GM21723 (cell line): ENCODE results near the gene CASP7.

Experiments
- ATAC-seq: cut with Tn5 transposase; IDR thresholded peaks from one replicate; pipeline ENCODE4 v1.9.1; 2021; ENCODE audit warnings: mild to moderate bottlenecking, moderate library complexity; ENCODE audit not compliant: unreplicated experiment

CASP7 gene

DNA sequence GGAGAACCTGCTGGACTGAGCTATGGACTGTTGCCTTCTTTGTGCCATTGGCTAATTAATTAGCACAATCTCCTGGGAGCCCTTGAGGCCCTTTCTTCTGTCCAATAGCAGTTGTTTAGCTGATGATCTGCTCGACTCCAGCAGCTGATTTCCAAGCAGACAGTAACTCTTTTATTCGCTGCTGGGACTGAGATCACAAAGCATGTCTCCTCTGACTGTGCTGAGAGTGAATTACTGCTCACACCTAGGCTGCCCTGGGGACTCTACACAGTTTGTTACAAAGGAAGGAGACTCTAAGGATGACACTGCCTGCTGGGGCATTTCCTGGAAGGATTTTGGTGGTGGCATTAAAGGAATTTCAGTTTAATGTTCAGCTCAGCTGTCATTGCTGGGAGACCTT, 31.4 kb downstream of the CASP7 start:
- no peak for ATAC-seq

DNA sequence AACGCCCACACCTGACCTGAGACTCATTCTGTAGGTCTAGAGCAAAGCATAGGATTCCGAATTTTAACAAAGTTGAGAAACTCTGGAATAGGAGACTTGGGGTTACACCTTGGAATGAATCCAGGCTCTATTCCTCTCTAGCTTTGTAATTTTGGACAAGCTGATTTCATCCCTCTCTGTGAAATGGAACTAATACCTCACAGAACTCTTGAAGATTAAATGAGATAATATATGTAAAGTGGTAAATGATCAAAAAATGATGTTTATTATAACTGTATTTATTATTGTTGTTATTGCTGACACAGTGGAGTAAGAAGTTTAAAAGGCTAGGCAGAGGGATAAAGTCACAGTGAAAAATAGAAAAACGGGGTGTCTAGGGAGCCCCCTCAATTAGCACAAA, 32.3 kb downstream of the CASP7 start:
- no peak for ATAC-seq

DNA sequence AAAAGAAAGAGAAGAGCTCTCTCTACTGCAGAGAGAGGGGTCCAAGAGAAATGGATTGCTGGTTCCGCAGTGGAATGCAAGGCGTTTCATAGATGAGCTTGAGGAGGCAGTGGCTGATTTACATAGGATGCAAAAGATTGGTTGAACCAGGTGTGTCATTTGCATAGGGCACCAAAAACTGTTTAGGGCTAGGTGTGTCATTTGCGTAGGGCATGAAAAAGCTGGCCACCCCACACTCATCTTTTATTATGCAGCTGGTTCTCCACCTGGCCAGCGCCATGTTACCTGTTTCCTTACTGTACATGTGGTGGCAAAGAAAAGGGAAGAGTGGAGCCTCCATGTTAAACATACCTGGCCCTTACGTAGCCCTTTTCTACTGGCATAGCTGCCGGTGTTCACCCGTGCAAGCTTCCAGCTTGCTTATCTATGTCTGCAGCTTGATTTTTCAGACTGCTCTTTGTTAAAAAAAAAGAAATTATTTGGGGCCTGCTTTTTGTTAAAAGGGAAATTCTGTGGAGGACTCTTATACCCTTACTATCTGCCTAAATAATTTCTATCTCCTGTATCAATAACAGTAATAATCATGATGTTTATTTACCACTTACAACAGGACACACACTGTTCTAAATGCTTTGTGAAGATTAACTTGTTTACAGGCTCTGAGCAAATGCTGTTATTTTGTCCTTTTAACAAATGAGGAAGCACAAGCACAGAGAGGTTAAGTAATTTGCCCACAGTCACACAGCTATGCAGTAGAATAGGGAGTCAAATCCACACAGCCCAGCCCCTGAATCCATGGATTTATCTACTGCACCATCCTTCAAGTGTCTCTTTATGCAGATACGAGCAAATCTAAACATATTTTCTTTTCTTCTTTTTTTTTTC, 33.3 kb downstream of the CASP7 start:
- ATAC-seq = no peak

DNA sequence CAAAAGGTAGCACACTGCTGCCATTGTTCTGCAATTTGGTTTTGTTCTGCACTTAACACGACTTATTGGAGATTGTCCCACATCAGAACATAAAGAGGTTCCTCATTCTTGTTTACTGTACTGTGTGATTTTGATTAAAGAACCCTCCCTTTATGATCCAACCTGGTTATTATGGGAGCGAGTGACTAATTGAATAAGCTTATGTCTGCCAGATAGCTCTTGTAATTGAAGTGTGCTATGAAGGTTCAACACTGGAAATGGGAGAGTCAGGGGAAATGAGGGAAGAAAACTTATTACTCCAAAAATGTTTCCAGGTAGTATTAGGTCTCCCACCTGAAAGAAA, 33.9 kb downstream of the CASP7 start:
- no peak for ATAC-seq

DNA sequence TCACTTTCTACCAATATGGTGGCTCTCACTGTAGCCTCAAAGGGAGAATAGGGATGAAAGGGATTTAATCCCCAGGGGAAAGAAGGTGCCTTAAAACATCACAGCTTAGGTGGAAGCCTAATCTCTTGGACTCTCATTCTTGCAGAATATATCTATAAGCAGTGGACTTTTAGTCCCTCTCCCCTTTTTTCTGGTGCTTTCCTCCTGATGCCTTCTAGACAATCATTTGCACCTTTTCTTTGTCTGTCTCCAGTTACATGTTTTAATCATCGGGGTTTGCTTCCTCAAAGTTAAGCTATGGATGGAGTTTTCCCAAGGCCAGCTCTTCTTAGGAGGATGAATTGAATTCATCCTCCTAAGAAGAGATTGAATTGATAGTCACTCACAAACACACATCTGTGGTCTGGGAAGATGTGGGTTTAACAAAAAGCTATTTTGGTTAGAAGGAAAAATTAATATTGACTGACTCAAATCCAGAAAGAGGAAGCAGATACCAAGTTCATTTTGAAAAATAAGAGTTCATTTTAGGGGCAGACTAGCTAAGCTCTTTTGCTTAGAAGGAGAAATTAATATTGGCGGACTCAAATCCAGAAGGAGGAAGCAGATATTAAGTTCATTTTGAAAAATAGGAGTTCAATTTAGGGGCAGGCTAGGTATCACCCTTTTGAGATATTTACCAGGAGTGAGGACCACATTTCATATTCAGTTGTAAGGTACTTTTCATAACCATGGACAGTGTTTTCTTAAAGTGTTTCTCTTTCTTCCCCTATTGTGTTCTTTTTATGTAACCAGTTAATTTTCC, 36.6 kb downstream of the CASP7 start:
- ATAC-seq = no peak

DNA sequence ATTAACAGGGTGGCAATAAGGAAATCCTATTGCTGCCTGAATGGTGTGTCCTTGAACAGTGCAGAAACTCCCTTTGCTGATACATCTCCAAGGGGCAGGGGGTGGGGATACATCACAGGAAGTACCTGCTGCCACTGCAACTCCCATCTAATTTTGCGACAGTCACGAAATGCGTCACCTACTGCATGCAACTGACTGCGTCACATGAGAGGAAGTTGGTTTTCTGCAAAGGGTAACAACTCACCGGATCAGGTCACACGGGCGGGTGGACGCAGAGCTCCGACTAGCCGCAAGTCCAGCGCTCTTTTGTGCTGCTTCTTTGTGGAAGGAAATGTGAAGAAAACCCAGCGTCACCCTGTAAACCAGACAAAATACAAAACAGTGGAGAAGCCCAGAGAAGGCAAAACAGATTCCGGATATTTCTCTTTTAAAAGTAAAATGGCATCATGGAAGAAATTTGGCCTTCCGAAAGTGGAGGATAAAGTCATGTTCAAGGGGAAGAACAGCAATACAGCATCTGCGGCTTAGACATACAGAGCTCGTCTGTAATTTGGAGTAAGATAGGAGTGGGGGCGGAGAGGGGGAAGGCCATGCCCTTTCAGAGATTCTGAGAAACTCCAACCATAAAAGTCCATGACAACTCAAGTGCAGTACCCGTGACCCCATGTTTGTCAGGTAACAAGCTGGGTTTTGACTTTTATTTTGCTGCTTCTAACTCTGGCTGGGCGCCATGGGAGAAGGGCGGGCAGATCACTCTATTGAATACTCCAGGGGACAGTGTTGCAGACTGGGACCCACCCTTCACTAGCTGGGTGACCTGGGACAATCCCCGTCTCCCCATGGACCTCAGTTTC, 39.5 kb downstream of the CASP7 start:
- no peak for ATAC-seq

DNA sequence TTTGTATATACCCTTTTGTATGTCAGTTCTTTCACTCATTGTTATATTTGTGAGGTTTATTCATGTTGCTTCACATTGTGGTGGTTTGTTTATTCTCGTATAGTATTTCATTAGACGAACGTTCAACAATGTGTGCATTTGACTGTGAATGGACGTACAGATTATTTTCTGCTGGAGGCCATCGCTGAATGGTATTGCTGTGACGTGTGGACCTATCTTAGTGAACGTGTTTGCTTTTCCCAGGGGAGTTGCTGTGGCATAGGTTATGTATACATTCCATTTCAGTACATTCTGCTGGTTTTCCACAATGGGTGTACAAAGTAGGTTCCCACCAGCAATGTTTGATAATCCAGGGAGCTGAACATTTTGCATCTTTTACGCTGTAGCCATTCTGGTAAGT, 40.7 kb downstream of the CASP7 start:
- ATAC-seq = no peak

DNA sequence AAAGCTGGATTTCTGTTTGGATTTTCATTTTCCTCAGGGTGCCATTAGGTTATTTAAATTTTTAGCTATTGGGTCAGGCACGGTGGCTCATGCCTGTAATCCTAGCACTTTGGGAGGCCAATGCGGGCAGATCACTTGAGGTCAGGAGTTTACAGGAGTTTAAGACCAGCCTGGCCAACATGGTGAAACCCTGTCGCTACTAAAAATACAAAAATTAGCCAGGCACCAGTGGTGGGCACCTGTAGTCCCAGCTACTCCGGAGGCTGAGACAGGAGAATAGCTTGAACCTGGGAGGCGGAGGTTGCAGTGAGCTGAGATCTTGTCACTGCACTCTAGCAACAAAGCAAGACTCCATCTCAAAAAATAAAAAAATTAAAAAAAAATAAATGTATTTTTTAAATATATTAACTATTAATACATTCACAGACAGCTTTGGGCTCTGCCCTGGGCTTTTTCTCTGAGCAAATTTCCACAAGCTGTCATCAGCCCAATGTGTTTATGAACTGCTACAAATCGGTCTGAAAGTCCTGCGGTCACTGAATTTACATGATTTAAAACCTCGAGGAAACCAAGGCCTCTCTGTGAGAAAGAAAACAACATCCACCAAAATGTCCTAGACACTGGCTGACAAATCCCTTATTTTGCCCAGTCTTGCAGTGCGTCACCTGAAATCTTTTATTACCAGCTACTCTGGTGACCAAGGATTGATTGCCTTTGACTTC, 52.6 kb downstream of the CASP7 start:
- no peak for ATAC-seq

DNA sequence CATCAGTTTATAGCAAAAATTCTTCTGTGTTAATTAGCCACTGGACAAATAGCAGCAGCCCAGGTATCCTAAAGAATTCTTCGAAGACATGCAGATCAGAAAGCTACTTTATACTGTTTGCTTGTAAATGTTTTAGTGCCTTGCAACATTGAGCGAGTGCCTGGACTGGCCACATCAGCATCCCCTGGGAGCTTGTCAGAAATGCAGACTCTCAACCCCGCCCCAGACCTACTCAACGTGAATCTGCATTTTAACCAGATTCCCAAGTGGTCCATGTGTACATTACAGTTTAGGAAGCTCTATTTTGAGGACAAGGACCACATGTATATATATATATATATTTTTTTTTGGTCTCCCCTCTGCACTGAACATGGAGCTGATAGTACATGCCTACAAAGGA, 53.3 kb downstream of the CASP7 start:
- ATAC-seq = no peak

DNA sequence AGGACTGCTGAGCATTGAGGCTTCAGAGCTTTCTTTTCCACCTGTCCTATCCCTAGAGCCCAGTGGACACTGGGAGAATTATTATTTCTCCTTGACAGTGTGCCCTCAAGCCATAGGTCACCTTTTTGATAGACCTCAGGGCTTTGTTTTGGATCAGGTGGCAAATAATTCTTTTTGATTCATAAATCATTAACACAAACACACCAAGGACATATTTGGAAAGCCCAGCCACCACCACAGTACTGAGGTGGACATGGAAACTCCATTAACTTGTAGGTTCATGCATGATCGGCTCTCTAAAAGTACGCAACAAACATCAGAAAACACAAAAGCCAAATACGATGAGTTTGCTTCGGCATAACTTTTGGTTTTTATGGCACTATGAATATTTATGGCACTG, 53.9 kb downstream of the CASP7 start:
- ATAC-seq = no peak

DNA sequence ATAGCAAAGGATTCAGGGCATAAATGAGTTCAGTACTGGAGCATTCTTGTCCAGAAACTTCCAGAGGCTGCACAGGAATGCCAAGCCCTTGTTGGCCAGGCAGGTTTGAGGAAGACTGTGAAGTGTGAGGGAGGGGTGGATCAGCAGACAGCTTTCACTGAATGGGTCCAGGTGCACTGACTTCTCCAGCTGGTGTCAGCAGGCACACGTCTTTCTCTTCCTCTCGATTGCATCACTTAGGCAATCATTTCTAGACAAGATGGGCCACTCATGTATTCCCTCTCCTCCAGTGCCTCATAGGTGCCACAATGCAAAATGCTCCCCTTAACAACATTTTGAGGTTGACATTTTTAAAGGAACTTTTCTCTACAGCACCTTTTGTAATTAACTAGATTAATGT, 56.2 kb downstream of the CASP7 start:
- ATAC-seq = no peak

DNA sequence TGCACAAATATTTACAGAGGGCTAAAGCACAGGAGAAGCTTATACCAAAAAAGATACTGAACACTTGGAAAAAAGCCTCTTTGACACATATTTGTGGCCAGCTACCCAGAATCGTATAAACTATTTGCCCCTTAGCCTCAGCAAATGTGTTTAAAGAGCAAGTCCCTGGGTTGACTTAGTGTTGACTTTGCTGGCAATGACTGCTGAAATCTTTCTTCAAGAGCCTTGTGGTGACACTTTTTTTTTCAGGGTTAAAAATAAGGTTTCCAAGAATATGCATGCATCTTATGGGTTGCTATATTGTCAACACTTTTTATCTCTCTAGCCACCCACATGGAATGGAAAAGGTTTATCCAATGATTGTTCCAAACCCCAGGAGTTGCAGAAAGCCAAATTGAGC, 56.9 kb downstream of the CASP7 start:
- no peak for ATAC-seq

DNA sequence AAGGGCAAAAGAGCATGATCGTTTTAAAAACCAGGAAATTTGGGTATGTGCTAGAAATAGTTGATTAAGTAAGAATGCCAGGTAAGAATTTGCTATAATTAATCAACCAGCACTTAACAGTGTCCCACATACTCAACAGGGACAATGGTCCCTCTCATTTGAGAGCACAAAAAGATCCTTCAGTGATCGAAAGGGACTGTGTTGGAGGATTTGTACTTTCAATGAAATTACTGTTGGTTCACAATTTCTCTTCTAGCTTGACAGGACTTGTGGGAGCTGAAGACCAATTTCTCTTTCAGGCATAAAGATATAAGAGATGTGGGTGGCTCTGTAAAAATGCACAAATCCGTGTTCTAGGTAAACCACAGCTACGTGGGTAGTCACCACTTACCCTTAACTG, 59.3 kb downstream of the CASP7 start:
- no peak for ATAC-seq

DNA sequence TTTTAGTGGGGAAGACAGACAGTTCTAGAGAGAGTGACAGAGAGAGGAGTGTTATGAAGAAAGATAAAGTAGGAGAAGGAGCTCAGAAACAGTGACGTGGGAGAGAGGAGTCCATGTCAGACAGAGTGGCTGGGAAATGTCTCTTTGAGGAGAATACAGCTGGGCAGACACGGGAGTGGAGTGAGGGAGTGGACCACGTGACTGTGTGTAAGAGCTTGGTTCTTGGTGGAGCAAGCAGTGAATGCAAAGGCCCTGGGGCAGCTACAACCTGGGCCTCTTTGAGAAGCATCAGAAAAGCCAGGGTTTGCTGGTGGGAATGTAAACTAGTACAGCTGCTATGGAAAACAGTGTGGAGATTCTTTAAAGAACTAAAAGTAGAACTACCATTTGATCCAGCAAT, 59.9 kb downstream of the CASP7 start:
- no peak for ATAC-seq

DNA sequence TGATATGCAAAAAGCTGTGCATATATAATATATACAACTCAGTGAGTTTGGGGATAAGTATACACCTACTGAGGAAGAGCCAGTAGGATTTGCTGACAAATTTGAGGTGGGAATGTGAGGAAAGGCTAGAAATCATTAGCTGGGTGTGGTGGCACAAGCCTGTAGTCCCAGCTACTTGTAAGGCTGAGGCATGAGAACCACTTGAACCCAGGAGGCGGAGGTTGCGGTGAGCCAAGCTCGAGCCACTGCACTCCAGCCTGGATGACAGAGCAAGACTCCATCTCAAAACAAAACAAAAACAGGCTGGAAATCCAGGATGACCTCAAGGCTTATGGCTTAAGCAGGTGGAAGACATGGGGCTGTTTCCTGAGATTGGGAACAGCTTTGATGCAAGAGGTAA, 61.1 kb downstream of the CASP7 start:
- ATAC-seq = no peak

DNA sequence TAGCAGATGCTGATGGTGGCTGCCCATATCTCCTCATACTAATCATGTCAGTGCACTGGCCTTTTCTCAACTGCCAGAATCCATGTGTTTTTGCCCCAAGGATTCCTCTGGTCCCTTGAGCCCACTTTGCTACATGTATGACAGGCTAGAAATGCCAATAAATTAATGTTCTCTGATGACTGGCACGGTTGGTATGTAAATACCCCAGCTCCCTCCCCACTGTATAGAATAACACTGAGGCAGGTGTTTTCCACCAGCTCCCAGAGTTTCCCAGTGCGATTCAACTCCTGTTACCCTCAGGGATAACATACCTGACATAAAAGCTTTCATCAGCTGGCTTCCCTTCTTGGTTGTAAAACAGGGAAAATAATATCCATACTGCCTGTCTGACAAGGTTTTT, 62.8 kb downstream of the CASP7 start:
- ATAC-seq = no peak

DNA sequence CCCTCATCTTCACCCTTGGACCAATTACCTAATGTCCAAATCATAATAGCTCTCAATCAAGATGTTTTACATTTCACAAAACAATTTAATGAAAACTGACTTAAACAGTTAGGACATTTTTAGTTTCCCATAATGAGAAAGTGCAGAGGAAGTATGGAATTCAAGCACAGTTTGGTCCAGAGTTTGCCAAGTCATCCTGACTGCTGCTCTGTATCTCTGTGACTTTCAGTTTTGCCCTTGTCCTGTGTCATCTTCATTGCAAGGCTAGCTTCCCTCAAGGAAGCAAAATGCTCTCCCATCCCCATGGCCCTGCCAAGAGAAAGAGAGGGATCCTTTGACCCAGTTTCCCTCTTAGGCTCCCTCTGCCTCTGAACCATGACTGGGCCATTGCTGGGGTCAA, 63.9 kb downstream of the CASP7 start:
- ATAC-seq = no peak

DNA sequence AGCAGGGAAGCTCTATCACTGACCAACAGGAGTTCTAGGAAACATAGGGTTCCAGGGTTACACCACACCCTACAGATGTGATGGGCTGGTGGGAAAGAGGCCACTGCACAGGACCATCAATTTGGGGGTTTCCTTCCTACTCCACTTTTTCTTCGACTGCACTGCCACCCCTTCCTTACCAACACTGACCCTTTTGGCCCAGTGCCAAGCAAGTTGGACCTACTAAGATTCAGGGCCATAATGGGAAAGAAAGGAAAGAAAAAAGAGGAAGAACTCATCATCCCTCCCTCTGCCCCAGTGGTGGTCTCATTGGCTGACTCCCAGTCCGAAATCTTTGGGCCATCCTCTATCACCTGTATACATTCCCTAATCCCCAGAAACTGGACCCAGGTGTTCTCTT, 65.7 kb downstream of the CASP7 start:
- ATAC-seq = no peak

DNA sequence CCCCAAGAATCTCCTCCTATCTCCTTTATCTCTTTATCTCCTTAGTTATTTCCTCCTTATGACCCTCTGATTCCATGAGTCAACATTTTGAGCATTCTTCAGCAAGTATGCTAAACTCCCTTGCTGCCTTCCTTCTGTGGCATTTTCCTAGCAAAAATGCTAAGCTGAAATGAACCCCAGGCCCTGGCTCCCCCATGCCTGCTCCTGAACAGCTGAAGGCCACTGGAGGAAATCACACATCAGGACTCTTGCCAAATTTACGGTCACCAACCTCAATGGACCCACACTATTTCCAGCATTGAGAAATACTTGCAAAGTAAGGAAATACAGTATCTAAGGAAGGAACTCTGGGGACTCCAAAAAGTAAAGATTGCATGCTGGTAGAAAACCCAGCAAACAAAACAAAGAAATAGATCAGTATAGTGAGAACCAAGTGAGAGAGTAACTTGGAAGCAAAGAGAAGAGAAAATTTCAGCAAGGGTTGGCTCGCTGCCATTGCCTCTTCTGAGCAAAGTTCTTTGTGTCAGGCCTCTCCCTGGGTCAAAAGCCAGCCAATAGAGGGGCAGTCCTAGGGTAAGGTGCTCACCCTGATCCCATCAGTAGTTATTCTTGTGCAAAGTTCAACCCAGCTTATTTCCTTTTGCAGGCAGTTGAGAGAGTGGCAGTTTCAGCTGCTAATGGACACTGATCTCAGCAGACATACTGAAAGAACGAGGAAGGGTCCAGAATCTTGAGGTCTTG, 66.7 kb downstream of the CASP7 start:
- no peak for ATAC-seq

DNA sequence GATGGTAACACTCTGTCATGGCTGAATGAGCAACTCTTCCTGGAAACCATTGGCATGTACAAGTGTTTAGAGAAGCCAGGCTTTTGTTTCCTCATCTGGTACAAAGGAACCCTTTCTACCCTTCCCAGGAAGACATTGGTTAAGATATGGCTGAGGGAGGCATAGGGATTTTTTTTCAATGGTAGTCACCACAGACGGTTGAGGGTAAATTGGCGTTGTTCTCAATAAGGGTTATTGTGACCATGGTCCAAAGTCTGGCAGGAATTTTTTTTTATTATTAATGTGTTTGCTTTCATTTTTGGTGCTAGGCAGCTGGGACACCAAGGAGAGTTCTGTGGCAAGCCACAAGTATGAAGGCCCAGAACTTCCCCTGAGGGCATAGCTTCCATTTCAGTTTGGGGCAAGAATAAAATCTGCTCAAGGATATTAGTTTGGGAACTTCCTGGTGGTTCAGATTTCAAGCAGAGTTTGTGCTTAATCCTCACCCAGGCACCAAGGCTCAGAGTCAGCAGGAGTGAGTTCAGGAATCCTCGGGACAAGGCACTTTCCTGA, 71.5 kb downstream of the CASP7 start, which contains the start of gene PLEKHS1:
Gene PLEKHS1, plus strand, starts transcription at position 502 of the 552 bp plus-strand sequence. CDS start 3,596 bp downstream, outside the sequence.
- ATAC-seq = no peak
